NCI-H1417 treated with DMSO at 0.1 percent for 48 hours (cell line): Measurements from ENCODE around the gene HSFX3.
"Not testable (repeated sequence)": the region's sequence is repeated elsewhere in the genome, so short reads cannot be mapped to it uniquely, and the experiment has no call there.

Source experiments
- DNase-seq: peaks from one replicate; lab custom pipeline; 2025; lab: John Stamatoyannopoulos, UW

The HSFX3 gene

GRCh38 chrX:149517308-149517707 is 32.4 kb downstream of the HSFX3 start:
- DNase-seq: no peak

GRCh38 chrX:149516604-149517003 is 33.1 kb downstream of the HSFX3 start:
- DNase-seq: no peak

GRCh38 chrX:149515954-149516602 is 33.6 kb downstream of the HSFX3 start:
- DNase-seq: no peak

- no peak for DNase-seq
These were observed 35.8 kb downstream of the HSFX3 start for GRCh38 chrX:149513825-149514428.

- DNase-seq: no peak
These were observed 37.4 kb downstream of the HSFX3 start for GRCh38 chrX:149512225-149512885.

GRCh38 chrX:149511081-149511480 is 38.6 kb downstream of the HSFX3 start:
- DNase-seq: no peak

- no peak for DNase-seq
These were observed 39.3 kb downstream of the HSFX3 start for GRCh38 chrX:149510386-149510785.

GRCh38 chrX:149508467-149508866 is 41.3 kb downstream of the HSFX3 start:
- DNase-seq: no peak

- no peak for DNase-seq
These were observed 43.4 kb downstream of the HSFX3 start for GRCh38 chrX:149506349-149506748.

GRCh38 chrX:149505671-149506070 is 44.1 kb downstream of the HSFX3 start:
- DNase-seq: no peak

- no peak for DNase-seq
These were observed 44.6 kb downstream of the HSFX3 start, which contains the start of gene IDS for GRCh38 chrX:149504915-149505651. IDS (minus strand) TSS chrX:149505306; CDS start chrX:149505137, 169 bp downstream.

GRCh38 chrX:149504226-149504914 is 45.4 kb downstream of the HSFX3 start:
- no peak for DNase-seq

GRCh38 chrX:149503446-149503845 is 46.3 kb downstream of the HSFX3 start:
- not testable (repeated sequence) for DNase-seq

- DNase-seq: not testable (repeated sequence)
These were observed 46.8 kb downstream of the HSFX3 start for GRCh38 chrX:149502923-149503322.

GRCh38 chrX:149499766-149500165 is 50.0 kb downstream of the HSFX3 start:
- no peak for DNase-seq

- DNase-seq: no peak
These were observed 51.0 kb downstream of the HSFX3 start for GRCh38 chrX:149498767-149499166.
